RWPE1 (cell line): Measurements from ENCODE around the gene KCNN2.
"Not testable (repeated sequence)": the region's sequence is repeated elsewhere in the genome, so short reads cannot be mapped to it uniquely, and the experiment has no call there.

Source experiments
- CTCF ChIA-PET: fragments of 350-600 bp; sonication (Branson Sonifier 250); formaldehyde crosslinking; extraction: SDS; loops from one replicate; lab custom pipeline; 2021; lab: Yijun Ruan, JAX
- POLR2A ChIA-PET: fragments of 400-600 bp; formaldehyde crosslinking; extraction: SDS; loops from one replicate; lab custom pipeline; 2020; ENCODE audit warnings: antibody characterized with exemption; ENCODE audit not compliant: low non-redundant PET; lab: Yijun Ruan, JAX
- DNase-seq: peaks from one replicate; pipeline ENCODE4 v3.0.0; 2012; ENCODE audit warnings: low spot score
- H3K27ac ChIP-seq: fragments of 450-650 bp; 2 replicates; pipeline ENCODE4 v1.5.1; 2017
- TF ChIP-seq, protein P1 (sequence below): fragments of 450-650 bp; conservative IDR thresholded peaks from 2 replicates; pipeline ENCODE4 v1.5.1; 2017; ENCODE audit warnings: low read depth, mild to moderate bottlenecking

KCNN2 gene

GRCh38 chr5:114419067-114419388 lies 57.2 kb downstream of the KCNN2 start:
- ChIA-PET POLR2A (no interaction called here), CTCF (no interaction called here)
- H3K27ac ChIP-seq = no peak overlapping the region
- TF ChIP-seq, protein P1, sequence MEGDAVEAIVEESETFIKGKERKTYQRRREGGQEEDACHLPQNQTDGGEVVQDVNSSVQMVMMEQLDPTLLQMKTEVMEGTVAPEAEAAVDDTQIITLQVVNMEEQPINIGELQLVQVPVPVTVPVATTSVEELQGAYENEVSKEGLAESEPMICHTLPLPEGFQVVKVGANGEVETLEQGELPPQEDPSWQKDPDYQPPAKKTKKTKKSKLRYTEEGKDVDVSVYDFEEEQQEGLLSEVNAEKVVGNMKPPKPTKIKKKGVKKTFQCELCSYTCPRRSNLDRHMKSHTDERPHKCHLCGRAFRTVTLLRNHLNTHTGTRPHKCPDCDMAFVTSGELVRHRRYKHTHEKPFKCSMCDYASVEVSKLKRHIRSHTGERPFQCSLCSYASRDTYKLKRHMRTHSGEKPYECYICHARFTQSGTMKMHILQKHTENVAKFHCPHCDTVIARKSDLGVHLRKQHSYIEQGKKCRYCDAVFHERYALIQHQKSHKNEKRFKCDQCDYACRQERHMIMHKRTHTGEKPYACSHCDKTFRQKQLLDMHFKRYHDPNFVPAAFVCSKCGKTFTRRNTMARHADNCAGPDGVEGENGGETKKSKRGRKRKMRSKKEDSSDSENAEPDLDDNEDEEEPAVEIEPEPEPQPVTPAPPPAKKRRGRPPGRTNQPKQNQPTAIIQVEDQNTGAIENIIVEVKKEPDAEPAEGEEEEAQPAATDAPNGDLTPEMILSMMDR = no peak
- no peak for DNase-seq

DNA sequence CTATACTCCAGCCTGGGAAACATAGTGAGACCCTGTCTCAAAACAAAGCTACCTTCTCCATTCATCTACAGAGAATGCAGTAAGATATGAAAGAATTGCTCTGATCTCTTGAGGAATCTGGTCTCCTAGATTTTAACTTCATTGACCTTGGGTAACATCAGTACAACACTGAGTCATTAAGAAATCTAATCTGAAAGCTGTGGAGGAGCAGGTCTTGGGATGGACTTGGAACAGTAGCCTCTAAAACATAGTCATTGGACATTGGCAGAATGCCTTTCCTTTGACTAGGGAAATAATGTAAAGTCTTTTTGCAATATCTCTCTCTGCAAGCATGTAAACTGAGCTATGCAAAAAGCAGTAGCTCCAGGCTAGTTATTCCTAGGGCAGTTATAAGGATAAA lies 58.1 kb downstream of the KCNN2 start:
- no peak overlapping the region for H3K27ac ChIP-seq
- no peak for DNase-seq
- TF ChIP-seq, protein P1 = no peak
- ChIA-PET CTCF (interaction anchor here (0.7 to 0.8 kb wide), 2 partner anchors 22 to 30 kb away, joined by 3 read pairs; no protein-coding TSS in a partner anchor), POLR2A (no interaction called here)

- DNase-seq = no peak
- TF ChIP-seq, protein P1 = no peak
- ChIA-PET POLR2A (no interaction called here), CTCF (no interaction called here)
- no peak overlapping the region for H3K27ac ChIP-seq
Observed at GRCh38 chr5:114427204-114427603, 65.3 kb downstream of the KCNN2 start.

- TF ChIP-seq, protein P1 = no peak
- no peak for DNase-seq
- no peak overlapping the region for H3K27ac ChIP-seq
- CTCF ChIA-PET = no interaction called here
- POLR2A ChIA-PET = no interaction called here
Observed at GRCh38 chr5:114430532-114430931, 68.7 kb downstream of the KCNN2 start.

GRCh38 chr5:114432684-114433083 lies 70.8 kb downstream of the KCNN2 start:
- H3K27ac ChIP-seq, DNase-seq, POLR2A ChIA-PET: not testable (repeated sequence)
- CTCF ChIA-PET = interaction anchor here (0.7 kb wide), 1 partner anchor 795 kb away, joined by 3 read pairs; no protein-coding TSS in a partner anchor

GRCh38 chr5:114434396-114435219 lies 72.7 kb downstream of the KCNN2 start:
- CTCF ChIA-PET = interaction anchor here (0.5 to 1.1 kb wide), 3 partner anchors 12 to 71 kb away, joined by 3 to 4 read pairs (median 3); no protein-coding TSS in a partner anchor

DNA sequence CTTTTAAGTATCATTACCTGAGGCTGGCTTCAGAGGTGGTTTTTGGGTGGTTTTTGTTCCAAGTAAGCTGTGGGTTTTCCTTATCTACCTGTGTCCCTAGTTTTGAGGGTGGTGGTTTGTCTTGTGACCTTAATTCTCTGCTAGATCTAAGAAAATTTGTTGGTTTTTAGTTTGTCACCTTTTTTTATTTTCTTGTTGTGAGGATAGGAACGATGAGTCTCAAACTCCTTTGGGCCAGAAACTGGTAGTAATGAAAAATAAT lies 73.3 kb downstream of the KCNN2 start:
- ChIA-PET CTCF (interaction anchor here (0.5 kb wide), 1 partner anchor 70 kb away, joined by 3 read pairs; no protein-coding TSS in a partner anchor), POLR2A (no interaction called here)
- TF ChIP-seq, protein P1 = no peak
- H3K27ac ChIP-seq = no peak overlapping the region
- no peak for DNase-seq

More at GRCh38 chr5:114434396-114435219, 72.7 kb downstream of the KCNN2 start:
- TF ChIP-seq, protein P1 = no peak
- no peak for DNase-seq
- POLR2A ChIA-PET = no interaction called here
- H3K27ac ChIP-seq = no peak overlapping the region
